ENCODE results near the gene CRNKL1.
"Not testable (repeated sequence)": the region's sequence is repeated elsewhere in the genome, so short reads cannot be mapped to it uniquely, and the experiment has no call there.

The CRNKL1 gene

GRCh38 chr20:20010639-20011500, 41.4 kb downstream of the CRNKL1 start:
- DNase-seq (ENCODE audit: low read depth in 2 of 2): peak in 1 of 2 experiments; percentile 58

GRCh38 chr20:20009784-20010253, 42.4 kb downstream of the CRNKL1 start:
- DNase-seq (ENCODE audit: low read depth in 2 of 2): no peak

- no peak for DNase-seq (ENCODE audit: low read depth in 2 of 2)
Measured at GRCh38 chr20:20005342-20005741, 46.9 kb downstream of the CRNKL1 start.

- not testable (repeated sequence) for DNase-seq (ENCODE audit: low read depth in 2 of 2)
Measured at GRCh38 chr20:20003955-20004322, 48.3 kb downstream of the CRNKL1 start.

- no peak for DNase-seq (ENCODE audit: low read depth in 2 of 2)
Measured at GRCh38 chr20:20003031-20003954, 49.0 kb downstream of the CRNKL1 start.

GRCh38 chr20:20002101-20002998, 49.9 kb downstream of the CRNKL1 start:
- no peak for DNase-seq (ENCODE audit: low read depth in 2 of 2)

- no peak for DNase-seq (ENCODE audit: low read depth in 2 of 2)
Measured at GRCh38 chr20:20000211-20000968, 51.9 kb downstream of the CRNKL1 start.

GRCh38 chr20:19998990-19999705, 53.1 kb downstream of the CRNKL1 start:
- no peak for DNase-seq (ENCODE audit: low read depth in 2 of 2)

GRCh38 chr20:19996917-19997316, 55.3 kb downstream of the CRNKL1 start:
- DNase-seq (ENCODE audit: low read depth in 2 of 2): no peak

GRCh38 chr20:19996222-19996621, 56.0 kb downstream of the CRNKL1 start:
- DNase-seq (ENCODE audit: low read depth in 2 of 2): no peak

GRCh38 chr20:19995220-19995863, 56.9 kb downstream of the CRNKL1 start:
- DNase-seq (ENCODE audit: low read depth in 2 of 2): no peak

GRCh38 chr20:19993958-19994669, 58.2 kb downstream of the CRNKL1 start:
- no peak for DNase-seq (ENCODE audit: low read depth in 2 of 2)

GRCh38 chr20:19992996-19993908, 59.0 kb downstream of the CRNKL1 start:
- peak; percentile 87 for DNase-seq (ENCODE audit: low read depth in 2 of 2)

GRCh38 chr20:19991854-19992253, 60.4 kb downstream of the CRNKL1 start:
- no peak for DNase-seq (ENCODE audit: low read depth in 2 of 2)

GRCh38 chr20:19991308-19991707, 61.0 kb downstream of the CRNKL1 start:
- DNase-seq (ENCODE audit: low read depth in 2 of 2): no peak

GRCh38 chr20:19990850-19991249, 61.4 kb downstream of the CRNKL1 start:
- DNase-seq (ENCODE audit: low read depth in 2 of 2): no peak

- DNase-seq (ENCODE audit: low read depth in 2 of 2): no peak
Measured at GRCh38 chr20:19987046-19987445, 65.2 kb downstream of the CRNKL1 start.

- DNase-seq (ENCODE audit: low read depth in 2 of 2): no peak
Measured at GRCh38 chr20:19986419-19986818, 65.8 kb downstream of the CRNKL1 start.

Measured in fibroblast of skin of left quadriceps (primary cell).